ENCODE data around the gene CHST15.

DNA sequence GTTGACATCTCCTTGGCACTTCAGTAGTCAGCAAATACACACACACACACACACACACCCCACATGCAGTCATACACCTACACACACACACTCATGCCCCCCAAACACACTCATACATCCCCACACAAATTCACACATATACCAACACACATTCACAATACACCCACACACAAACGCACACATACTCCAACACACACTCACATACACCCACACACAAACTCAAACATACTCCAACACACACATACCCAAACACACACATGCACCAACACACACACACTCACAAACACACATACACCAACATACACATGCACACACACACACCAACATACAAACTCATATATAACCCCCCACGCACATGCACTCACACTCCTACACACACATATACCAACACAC lies 31.4 kb upstream of the CHST15 start:
- TF ChIP-seq CTCF (IDR thresholded peaks at IDR 0.05): no peak
- TF ChIP-seq POLR2A (IDR thresholded peaks at IDR 0.05): no peak
- no peak for TF ChIP-seq POLR2AphosphoS5 (IDR thresholded peaks at IDR 0.05)
- no peak for TF ChIP-seq EP300 (IDR thresholded peaks at IDR 0.05)
